Loucy (cell line): ENCODE results near the gene SPSB4.

Experiments used
- H2AFZ ChIP-seq: fragments of 200-600 bp; sonication (generic); 2 replicates; pipeline ENCODE4 v1.6.0; 2016; ENCODE audit warnings: antibody characterized with exemption, mild to moderate bottlenecking, low read length, moderate library complexity
- H3F3A ChIP-seq: fragments of 200-600 bp; 2 replicates; pipeline ENCODE4 v1.6.0; 2016; ENCODE audit warnings: antibody characterized with exemption, low read depth, mild to moderate bottlenecking
- H3K27me3 ChIP-seq: fragments of 200-600 bp; sonication (generic); 2 replicates; pipeline ENCODE4 v1.6.1; 2014; ENCODE audit warnings: low read length, mild to moderate bottlenecking; ENCODE audit not compliant: insufficient read depth, poor library complexity, severe bottlenecking
- H3K36me3 ChIP-seq: fragments of 200-600 bp; sonication (generic); 2 replicates; pipeline ENCODE4 v1.6.1; 2016; ENCODE audit warnings: low read length; ENCODE audit not compliant: insufficient read depth
- H3K4me1 ChIP-seq: fragments of 200-600 bp; sonication (generic); 2 replicates; pipeline ENCODE4 v1.5.1; 2014; ENCODE audit warnings: low read length, mild to moderate bottlenecking; ENCODE audit not compliant: insufficient read depth, poor library complexity, severe bottlenecking
- H3K4me2 ChIP-seq: fragments of 200-600 bp; sonication (generic); 2 replicates; pipeline ENCODE4 v1.6.0; 2014; ENCODE audit warnings: antibody characterized with exemption, low read length, low read depth, mild to moderate bottlenecking; ENCODE audit not compliant: poor library complexity, severe bottlenecking
- H3K4me3 ChIP-seq: fragments of 200-600 bp; sonication (generic); 2 replicates; pipeline ENCODE4 v1.5.1; 2014; ENCODE audit warnings: low read length, mild to moderate bottlenecking, mixed read lengths; ENCODE audit not compliant: poor library complexity, severe bottlenecking
- H3K79me2 ChIP-seq: fragments of 200-600 bp; sonication (generic); 2 replicates; pipeline ENCODE4 v1.6.1; 2014; ENCODE audit warnings: low read length; ENCODE audit not compliant: insufficient read depth
- H3K9ac ChIP-seq: fragments of 200-600 bp; sonication (generic); 2 replicates; pipeline ENCODE4 v1.6.0; 2014; ENCODE audit warnings: mild to moderate bottlenecking, low read depth, low read length, moderate library complexity; ENCODE audit not compliant: poor library complexity, severe bottlenecking
- H3K9me2 ChIP-seq: fragments of 200-600 bp; sonication (generic); replicated peaks from 2 replicates; pipeline ENCODE4 v1.6.1; 2016; ENCODE audit warnings: low read depth, low read length, mixed read lengths
- H3K9me3 ChIP-seq: fragments of 200-600 bp; sonication (generic); 2 replicates; pipeline ENCODE4 v1.6.1; 2014; ENCODE audit warnings: mild to moderate bottlenecking, antibody characterized with exemption, low read length, low read depth; ENCODE audit not compliant: insufficient read depth
- H4K20me1 ChIP-seq: fragments of 200-600 bp; sonication (generic); 2 replicates; pipeline ENCODE4 v1.6.0; 2014; ENCODE audit warnings: antibody characterized with exemption, low read length, mild to moderate bottlenecking; ENCODE audit not compliant: insufficient read depth, poor library complexity, severe bottlenecking
- EZH2phosphoT487 ChIP-seq: fragments of 200-600 bp; IDR thresholded peaks from 2 replicates; pipeline ENCODE4 v1.6.1; 2018; ENCODE audit warnings: antibody characterized with exemption, mild to moderate bottlenecking, moderate library complexity, borderline replicate concordance
- TF ChIP-seq, protein P1 (sequence below): fragments of 200-600 bp; sonication (generic); conservative IDR thresholded peaks from 2 replicates; pipeline ENCODE4 v1.5.1; 2014; ENCODE audit warnings: mild to moderate bottlenecking, antibody characterized with exemption, low read length

Gene SPSB4

GRCh38 chr3:141094790-141095545 lies 43.8 kb downstream of the SPSB4 start:
- Histone ChIP-seq H3K4me1 (peaks cover 10% of the 10 kb centered on the region), H3K4me2 (no peak overlapping the region), H2AFZ (no peak overlapping the region), H4K20me1 (no peaks in the 10 kb centered on the region), H3F3A (no peaks in the 10 kb centered on the region), H3K4me3 (no peak overlapping the region), H3K36me3 (no peaks in the 10 kb centered on the region), H3K27me3 (no peaks in the 10 kb centered on the region), H3K9ac (no peak overlapping the region), H3K9me3 (no peaks in the 10 kb centered on the region), H3K9me2 (no peaks in the 10 kb centered on the region), H3K79me2 (no peaks in the 10 kb centered on the region)
- no peak for TF ChIP-seq EZH2phosphoT487
- TF ChIP-seq, protein P1, sequence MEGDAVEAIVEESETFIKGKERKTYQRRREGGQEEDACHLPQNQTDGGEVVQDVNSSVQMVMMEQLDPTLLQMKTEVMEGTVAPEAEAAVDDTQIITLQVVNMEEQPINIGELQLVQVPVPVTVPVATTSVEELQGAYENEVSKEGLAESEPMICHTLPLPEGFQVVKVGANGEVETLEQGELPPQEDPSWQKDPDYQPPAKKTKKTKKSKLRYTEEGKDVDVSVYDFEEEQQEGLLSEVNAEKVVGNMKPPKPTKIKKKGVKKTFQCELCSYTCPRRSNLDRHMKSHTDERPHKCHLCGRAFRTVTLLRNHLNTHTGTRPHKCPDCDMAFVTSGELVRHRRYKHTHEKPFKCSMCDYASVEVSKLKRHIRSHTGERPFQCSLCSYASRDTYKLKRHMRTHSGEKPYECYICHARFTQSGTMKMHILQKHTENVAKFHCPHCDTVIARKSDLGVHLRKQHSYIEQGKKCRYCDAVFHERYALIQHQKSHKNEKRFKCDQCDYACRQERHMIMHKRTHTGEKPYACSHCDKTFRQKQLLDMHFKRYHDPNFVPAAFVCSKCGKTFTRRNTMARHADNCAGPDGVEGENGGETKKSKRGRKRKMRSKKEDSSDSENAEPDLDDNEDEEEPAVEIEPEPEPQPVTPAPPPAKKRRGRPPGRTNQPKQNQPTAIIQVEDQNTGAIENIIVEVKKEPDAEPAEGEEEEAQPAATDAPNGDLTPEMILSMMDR, result no peak

DNA sequence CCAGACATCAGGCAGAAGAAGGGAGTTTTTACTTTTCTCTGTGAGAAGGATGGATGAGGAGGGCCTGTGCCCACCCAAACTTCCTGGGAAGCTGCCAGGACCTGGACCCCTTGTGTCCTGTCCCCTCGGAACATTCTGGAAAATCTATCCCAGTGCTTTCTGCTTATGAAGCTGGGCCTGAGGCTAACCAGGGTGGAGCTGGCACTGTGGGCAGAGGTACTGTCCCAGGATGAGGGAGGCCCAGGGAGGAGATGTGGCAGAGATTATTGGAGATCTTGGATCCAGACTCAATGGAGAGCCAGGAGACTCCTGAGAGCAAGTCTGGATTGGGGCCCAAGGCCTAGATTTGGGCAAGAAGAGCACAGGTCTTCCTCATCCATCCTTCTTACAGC lies 44.4 kb downstream of the SPSB4 start:
- H2AFZ ChIP-seq, result no peak overlapping the region
- H3K9me2 ChIP-seq, result no peaks in the 10 kb centered on the region
- no peak overlapping the region for H3K4me3 ChIP-seq
- no peaks in the 10 kb centered on the region for H3K79me2 ChIP-seq
- no peaks in the 10 kb centered on the region for H3K27me3 ChIP-seq
- H3K4me1 ChIP-seq, result peaks cover 10% of the 10 kb centered on the region
- H3F3A ChIP-seq, result no peaks in the 10 kb centered on the region
- H3K36me3 ChIP-seq, result no peaks in the 10 kb centered on the region
- no peak overlapping the region for H3K4me2 ChIP-seq
- H3K9ac ChIP-seq, result no peak overlapping the region
- no peak for TF ChIP-seq EZH2phosphoT487
- TF ChIP-seq, protein P1, result no peak
- no peaks in the 10 kb centered on the region for H4K20me1 ChIP-seq
- no peaks in the 10 kb centered on the region for H3K9me3 ChIP-seq

DNA sequence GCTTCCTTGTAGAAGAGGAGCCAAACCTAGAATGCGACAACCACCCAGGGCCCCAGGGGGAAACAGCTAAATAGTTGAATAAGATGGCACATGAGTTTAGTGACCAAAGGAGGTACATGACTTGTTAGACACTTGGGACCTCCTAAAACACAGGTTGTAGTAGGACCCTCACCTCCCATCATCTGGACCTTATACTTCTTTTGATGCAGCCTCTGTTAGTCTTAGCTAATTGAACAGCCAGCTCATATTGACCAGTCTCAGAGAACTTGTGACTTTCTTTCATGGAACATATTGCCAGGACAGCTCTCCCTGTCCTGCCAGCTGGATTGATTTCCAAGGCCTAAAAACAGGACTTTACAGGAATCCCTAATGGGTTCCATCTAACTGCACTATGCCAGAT lies 45.0 kb downstream of the SPSB4 start:
- Histone ChIP-seq H3K27me3 (no peaks in the 10 kb centered on the region), H3K4me2 (no peak overlapping the region), H3K9me2 (no peaks in the 10 kb centered on the region), H3K9me3 (no peaks in the 10 kb centered on the region), H3K36me3 (no peaks in the 10 kb centered on the region), H3F3A (no peaks in the 10 kb centered on the region), H3K4me3 (no peak overlapping the region), H3K79me2 (no peaks in the 10 kb centered on the region), H3K4me1 (peaks cover 10% of the 10 kb centered on the region), H3K9ac (no peak overlapping the region), H4K20me1 (no peaks in the 10 kb centered on the region), H2AFZ (no peak overlapping the region)
- TF ChIP-seq EZH2phosphoT487, result no peak
- TF ChIP-seq, protein P1, result no peak
